Neural crest cell (in vitro differentiated cells): ENCODE measurements around the gene PRKAG2. TPM values are rescaled to one million over a fixed set of nuclear protein-coding genes. Genes with fewer than 3 reads are reported as not detected.

Experiments used
- DNase-seq: peaks from one replicate; pipeline ENCODE4 v3.0.0; 2021; ENCODE audit warnings: low read depth, mixed read lengths, low spot score
- H3K27ac Mint-ChIP-seq: one replicate; pipeline ENCODE4 v1.8.0; 2021; ENCODE audit warnings: mild to moderate bottlenecking, mixed read lengths; ENCODE audit not compliant: unreplicated experiment
- H3K27me3 Mint-ChIP-seq: 2 replicates; pipeline ENCODE4 v1.8.0; 2021; ENCODE audit warnings: low read depth, mild to moderate bottlenecking, mixed read lengths
- H3K36me3 Mint-ChIP-seq: 2 replicates; pipeline ENCODE4 v1.8.0; 2021; ENCODE audit warnings: low read depth, mild to moderate bottlenecking, mixed read lengths
- H3K4me1 Mint-ChIP-seq: 2 replicates; pipeline ENCODE4 v1.8.0; 2021; ENCODE audit warnings: mixed read lengths
- H3K4me3 Mint-ChIP-seq: one replicate; pipeline ENCODE4 v1.8.0; 2021; ENCODE audit warnings: mild to moderate bottlenecking, mixed read lengths
- H3K9me3 Mint-ChIP-seq: 2 replicates; pipeline ENCODE4 v1.8.0; 2021; ENCODE audit warnings: mixed read lengths
- long read RNA-seq: library from polyadenylated mRNA; unstranded; transcript quantifications from one replicate; pipeline ENCODE4 v2.0.0, GENCODE V29; 2020
- total RNA-seq: library from RNA; stranded (reverse); gene quantifications from 2 replicates; pipeline ENCODE4 v1.2.1, GENCODE V29; 2021
- TF ChIP-seq, protein P1 (sequence below): fragments of 200-600 bp; sonication (generic); conservative IDR thresholded peaks from 2 replicates; pipeline ENCODE4 v1.5.0; 2021; ENCODE audit warnings: antibody characterized with exemption, mild to moderate bottlenecking

PRKAG2 gene
- 11.8 and 12.5 TPM in 2 replicates for total RNA-seq
- long read RNA-seq, transcript PRKAG2-203 (12 exons, 2,318 nt): major isoform, 8 of 17 reads
- long read RNA-seq, partial matches to known transcripts: 1 of 17 reads
- long read RNA-seq, other reads (novel, unspliced or antisense): 4 of 17 reads

DNA sequence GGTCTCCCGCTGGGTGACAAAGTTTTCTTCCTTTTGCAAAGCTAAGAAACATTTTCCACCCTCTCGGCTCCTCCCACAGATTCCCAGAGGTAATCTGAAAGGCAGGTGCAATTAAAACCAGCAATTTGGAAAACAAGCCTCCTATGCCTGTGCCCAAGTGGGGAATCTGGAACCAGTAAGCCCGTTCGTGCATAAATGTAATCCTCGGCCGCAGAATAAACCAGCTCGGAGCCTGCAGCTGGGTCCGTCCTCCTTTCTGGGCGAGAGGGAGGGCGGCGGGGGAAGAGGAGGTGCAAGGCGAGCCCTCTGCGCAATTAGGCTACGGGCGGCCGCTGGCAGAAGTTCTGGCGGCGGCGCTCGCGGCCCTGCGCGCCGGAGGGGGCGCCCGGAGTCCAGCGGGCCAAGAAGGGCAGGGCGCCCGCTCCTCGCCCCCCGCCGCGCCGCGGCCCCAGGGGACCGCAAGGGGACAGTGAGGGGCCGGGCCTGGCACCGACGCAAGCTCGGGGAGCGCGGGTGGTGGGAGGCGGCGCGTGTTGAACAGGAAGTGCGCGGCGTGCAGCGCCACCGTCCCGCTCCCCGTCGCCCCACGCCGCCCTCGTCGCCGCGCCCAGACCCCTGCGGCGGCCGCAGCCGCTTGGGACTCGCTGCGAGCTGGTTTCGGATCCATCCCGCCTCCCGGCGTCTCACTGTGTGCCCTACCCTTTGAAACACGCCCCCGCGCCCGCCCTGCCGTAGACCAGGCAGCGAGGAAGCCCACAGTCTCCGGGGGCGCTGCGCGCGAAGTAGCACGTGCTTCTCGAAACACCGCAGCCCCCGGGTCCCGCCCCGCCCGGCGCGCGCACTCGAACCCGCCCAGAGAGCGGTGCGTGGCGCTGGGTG is at the start of gene PRKAG2:
TSS of gene PRKAG2 (minus strand) at position 217 of the 879 bp plus-strand sequence. CDS start 495 bp downstream, outside the sequence.
- Mint-ChIP-seq H3K4me1 (peaks cover 5% of the 10 kb centered on the region), H3K4me3 (peak within 1 kb of the TSS; percentile 95), H3K27ac (no peak within 1 kb of the TSS), H3K27me3 (peaks cover 41% of the 10 kb centered on the region), H3K36me3 (no peaks in the 10 kb centered on the region), H3K9me3 (no peaks in the 10 kb centered on the region)
- TF ChIP-seq, protein P1, sequence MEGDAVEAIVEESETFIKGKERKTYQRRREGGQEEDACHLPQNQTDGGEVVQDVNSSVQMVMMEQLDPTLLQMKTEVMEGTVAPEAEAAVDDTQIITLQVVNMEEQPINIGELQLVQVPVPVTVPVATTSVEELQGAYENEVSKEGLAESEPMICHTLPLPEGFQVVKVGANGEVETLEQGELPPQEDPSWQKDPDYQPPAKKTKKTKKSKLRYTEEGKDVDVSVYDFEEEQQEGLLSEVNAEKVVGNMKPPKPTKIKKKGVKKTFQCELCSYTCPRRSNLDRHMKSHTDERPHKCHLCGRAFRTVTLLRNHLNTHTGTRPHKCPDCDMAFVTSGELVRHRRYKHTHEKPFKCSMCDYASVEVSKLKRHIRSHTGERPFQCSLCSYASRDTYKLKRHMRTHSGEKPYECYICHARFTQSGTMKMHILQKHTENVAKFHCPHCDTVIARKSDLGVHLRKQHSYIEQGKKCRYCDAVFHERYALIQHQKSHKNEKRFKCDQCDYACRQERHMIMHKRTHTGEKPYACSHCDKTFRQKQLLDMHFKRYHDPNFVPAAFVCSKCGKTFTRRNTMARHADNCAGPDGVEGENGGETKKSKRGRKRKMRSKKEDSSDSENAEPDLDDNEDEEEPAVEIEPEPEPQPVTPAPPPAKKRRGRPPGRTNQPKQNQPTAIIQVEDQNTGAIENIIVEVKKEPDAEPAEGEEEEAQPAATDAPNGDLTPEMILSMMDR: no peak
- peak; percentile 31 for DNase-seq

- Mint-ChIP-seq H3K27me3 (peaks cover 5% of the 10 kb centered on the region), H3K9me3 (no peaks in the 10 kb centered on the region), H3K4me1 (no peaks in the 10 kb centered on the region), H3K36me3 (no peaks in the 10 kb centered on the region), H3K27ac (no peak overlapping the region), H3K4me3 (no peak overlapping the region)
- no peak for DNase-seq
- TF ChIP-seq, protein P1: no peak
Measured at GRCh38 chr7:151926336-151926712, 49.4 kb upstream of the PRKAG2 start.

GRCh38 chr7:151925446-151926335 is 48.8 kb upstream of the PRKAG2 start:
- Mint-ChIP-seq H3K4me1 (no peaks in the 10 kb centered on the region), H3K4me3 (no peak overlapping the region), H3K27me3 (peaks cover 3% of the 10 kb centered on the region), H3K9me3 (no peaks in the 10 kb centered on the region), H3K27ac (no peak overlapping the region), H3K36me3 (no peaks in the 10 kb centered on the region)
- DNase-seq: no peak
- TF ChIP-seq, protein P1: no peak

DNA sequence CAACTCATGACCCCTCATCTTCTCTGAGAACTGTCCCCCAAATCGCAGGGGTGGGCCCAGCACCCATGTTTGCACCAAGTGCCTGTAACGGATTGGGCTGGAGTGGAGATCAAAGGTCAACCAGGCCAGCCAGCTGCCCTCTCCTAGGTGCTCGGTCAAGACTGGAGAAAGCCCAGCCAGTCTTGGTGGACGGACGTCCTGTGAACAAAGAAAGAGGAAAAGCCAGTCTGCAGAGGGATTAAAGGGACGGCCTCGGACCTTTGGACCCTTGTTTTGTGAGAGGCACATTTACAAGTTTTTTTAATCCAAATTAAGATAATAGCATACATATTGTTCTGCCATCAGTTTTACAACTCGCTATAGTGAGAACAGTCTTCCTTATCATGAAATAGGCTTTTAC is 47.6 kb upstream of the PRKAG2 start:
- Mint-ChIP-seq H3K4me1 (no peaks in the 10 kb centered on the region), H3K27ac (no peak overlapping the region), H3K27me3 (no peaks in the 10 kb centered on the region), H3K9me3 (no peaks in the 10 kb centered on the region), H3K4me3 (no peak overlapping the region), H3K36me3 (no peaks in the 10 kb centered on the region)
- TF ChIP-seq, protein P1: no peak
- no peak for DNase-seq

- Mint-ChIP-seq H3K4me3 (no peak overlapping the region), H3K36me3 (no peaks in the 10 kb centered on the region), H3K9me3 (no peaks in the 10 kb centered on the region), H3K27me3 (no peaks in the 10 kb centered on the region), H3K27ac (no peak overlapping the region), H3K4me1 (no peaks in the 10 kb centered on the region)
- DNase-seq: no peak
- TF ChIP-seq, protein P1: no peak
Measured at GRCh38 chr7:151924001-151924400, 47.1 kb upstream of the PRKAG2 start.
